Measurements from ENCODE around the gene NIPSNAP3A.
A peak's percentile ranks its signal among the peaks of the same experiment; 100 is the strongest.

The NIPSNAP3A gene

DNA sequence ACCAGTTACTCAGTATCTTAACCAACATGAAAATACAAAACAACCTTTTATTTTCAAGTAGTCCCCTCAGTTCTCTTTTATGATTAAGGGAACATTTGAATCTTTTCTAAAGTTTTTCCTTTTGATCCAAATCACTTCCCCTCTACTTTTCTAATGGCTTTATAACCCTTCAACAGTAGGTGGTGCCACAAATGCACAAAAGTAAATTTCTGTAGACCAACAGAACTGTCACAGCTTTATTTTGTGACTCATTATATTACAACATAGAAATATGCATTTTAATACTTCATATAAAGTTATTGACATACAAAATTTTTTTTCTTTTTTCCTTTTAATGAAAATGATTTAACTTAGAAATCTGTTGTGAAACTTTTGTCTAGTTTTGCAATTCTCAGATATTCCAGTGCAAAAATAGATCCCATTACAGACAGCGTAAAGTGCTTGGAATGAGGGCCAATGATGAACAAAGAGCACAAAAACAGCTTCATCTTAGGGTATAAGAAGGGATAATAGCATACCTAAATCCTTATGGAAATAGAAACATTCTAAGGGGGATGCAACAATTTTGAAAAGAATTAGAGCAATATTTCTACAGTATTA lies 33.4 kb downstream of the NIPSNAP3A start:
- Histone ChIP-seq H3K27ac (ENCODE audit: low read depth, low read length) (peak overlapping the region; percentile 81), H3K9me3 (ENCODE audit: control insufficient read depth in 5 of 5, low read length in 5 of 5) (no peaks in the 10 kb centered on the region), H3K9ac (ENCODE audit: low read length in 5 of 5) (peak overlapping the region; percentile 12 to 76 (median 52)), H3K4me3 (ENCODE audit: low read depth in 1 of 5, low read length in 5 of 5) (no peak overlapping the region), H3K36me3 (ENCODE audit: control insufficient read depth in 5 of 5, insufficient read depth in 5 of 5, low read length in 5 of 5) (peaks cover 29 to 46% (median 38%) of the 10 kb centered on the region in 5 donors), H3K27me3 (ENCODE audit: control insufficient read depth in 5 of 5, insufficient read depth in 4 of 5, low read length in 5 of 5) (no peaks in the 10 kb centered on the region), H3K4me1 (ENCODE audit: control insufficient read depth in 5 of 5, insufficient read depth in 5 of 5, low read length in 5 of 5) (peaks cover 5 to 79% (median 66%) of the 10 kb centered on the region in 5 donors)

DNA sequence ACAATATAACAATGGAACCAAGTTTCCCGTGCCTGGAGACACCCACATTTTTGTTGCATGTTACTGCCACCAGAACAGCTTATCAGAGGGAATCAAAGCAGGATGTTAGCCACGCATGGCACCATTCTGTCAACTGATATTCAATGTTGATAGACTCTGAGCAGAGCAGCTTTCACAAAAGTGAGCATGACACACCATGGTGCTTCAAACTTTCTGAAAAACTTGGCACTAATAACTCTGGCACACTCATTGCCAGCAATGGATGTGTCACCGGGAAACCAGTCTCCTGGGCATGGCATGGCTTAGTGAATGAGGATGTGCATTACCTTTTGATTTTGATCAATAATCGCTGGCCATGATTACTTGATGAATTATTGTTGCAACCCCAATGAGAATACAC lies 36.1 kb downstream of the NIPSNAP3A start:
- Histone ChIP-seq H3K9ac (ENCODE audit: low read length in 5 of 5) (peak overlapping the region in 1 of 5 donors; percentile 15), H3K36me3 (ENCODE audit: control insufficient read depth in 5 of 5, insufficient read depth in 5 of 5, low read length in 5 of 5) (peaks cover 51 to 69% (median 55%) of the 10 kb centered on the region in 5 donors)

GRCh38 chr9:104784098-104784497 lies 36.6 kb downstream of the NIPSNAP3A start:
- H3K4me3 ChIP-seq (ENCODE audit: low read depth in 1 of 5, low read length in 5 of 5): no peak overlapping the region
- peak overlapping the region; percentile 81 for H3K27ac ChIP-seq (ENCODE audit: low read depth, low read length)
- H3K27me3 ChIP-seq (ENCODE audit: control insufficient read depth in 5 of 5, insufficient read depth in 4 of 5, low read length in 5 of 5): no peaks in the 10 kb centered on the region
- H3K9me3 ChIP-seq (ENCODE audit: control insufficient read depth in 5 of 5, low read length in 5 of 5): no peaks in the 10 kb centered on the region
- H3K9ac ChIP-seq (ENCODE audit: low read length in 5 of 5): peak overlapping the region in 1 of 5 donors; percentile 15
- peaks cover 54 to 70% (median 58%) of the 10 kb centered on the region in 5 donors for H3K36me3 ChIP-seq (ENCODE audit: control insufficient read depth in 5 of 5, insufficient read depth in 5 of 5, low read length in 5 of 5)
- H3K4me1 ChIP-seq (ENCODE audit: control insufficient read depth in 5 of 5, insufficient read depth in 5 of 5, low read length in 5 of 5): peaks cover 0 to 75% (median 65%) of the 10 kb centered on the region in 5 donors

More for the DNA sequence above, 36.1 kb downstream of the NIPSNAP3A start:
- Histone ChIP-seq H3K4me3 (ENCODE audit: low read depth in 1 of 5, low read length in 5 of 5) (no peak overlapping the region), H3K27me3 (ENCODE audit: control insufficient read depth in 5 of 5, insufficient read depth in 4 of 5, low read length in 5 of 5) (no peaks in the 10 kb centered on the region), H3K4me1 (ENCODE audit: control insufficient read depth in 5 of 5, insufficient read depth in 5 of 5, low read length in 5 of 5) (peaks cover 0 to 70% (median 68%) of the 10 kb centered on the region in 5 donors), H3K9me3 (ENCODE audit: control insufficient read depth in 5 of 5, low read length in 5 of 5) (no peaks in the 10 kb centered on the region), H3K27ac (ENCODE audit: low read depth, low read length) (peak overlapping the region; percentile 81)

- peaks cover 68 to 90% (median 78%) of the 10 kb centered on the region in 5 donors for H3K36me3 ChIP-seq (ENCODE audit: control insufficient read depth in 5 of 5, insufficient read depth in 5 of 5, low read length in 5 of 5)
- H3K4me3 ChIP-seq (ENCODE audit: low read depth in 1 of 5, low read length in 5 of 5): no peak overlapping the region
- peak overlapping the region; percentile 81 for H3K27ac ChIP-seq (ENCODE audit: low read depth, low read length)
- H3K9ac ChIP-seq (ENCODE audit: low read length in 5 of 5): no peak overlapping the region
- H3K4me1 ChIP-seq (ENCODE audit: control insufficient read depth in 5 of 5, insufficient read depth in 5 of 5, low read length in 5 of 5): peaks cover 0 to 63% (median 48%) of the 10 kb centered on the region in 5 donors
- H3K27me3 ChIP-seq (ENCODE audit: control insufficient read depth in 5 of 5, insufficient read depth in 4 of 5, low read length in 5 of 5): no peaks in the 10 kb centered on the region
- H3K9me3 ChIP-seq (ENCODE audit: control insufficient read depth in 5 of 5, low read length in 5 of 5): no peaks in the 10 kb centered on the region
These were observed 38.8 kb downstream of the NIPSNAP3A start for GRCh38 chr9:104786293-104786692.

GRCh38 chr9:104787306-104788015 lies 40.0 kb downstream of the NIPSNAP3A start:
- H3K4me1 ChIP-seq (ENCODE audit: control insufficient read depth in 5 of 5, insufficient read depth in 5 of 5, low read length in 5 of 5): peaks cover 0 to 57% (median 44%) of the 10 kb centered on the region in 5 donors
- peaks cover 70 to 98% (median 90%) of the 10 kb centered on the region in 5 donors for H3K36me3 ChIP-seq (ENCODE audit: control insufficient read depth in 5 of 5, insufficient read depth in 5 of 5, low read length in 5 of 5)
- H3K27me3 ChIP-seq (ENCODE audit: control insufficient read depth in 5 of 5, insufficient read depth in 4 of 5, low read length in 5 of 5): no peaks in the 10 kb centered on the region
- peak overlapping the region; percentile 53 for H3K27ac ChIP-seq (ENCODE audit: low read depth, low read length)
- H3K9ac ChIP-seq (ENCODE audit: low read length in 5 of 5): peak overlapping the region in 1 of 5 donors; percentile 54
- no peaks in the 10 kb centered on the region for H3K9me3 ChIP-seq (ENCODE audit: control insufficient read depth in 5 of 5, low read length in 5 of 5)
- H3K4me3 ChIP-seq (ENCODE audit: low read depth in 1 of 5, low read length in 5 of 5): no peak overlapping the region

DNA sequence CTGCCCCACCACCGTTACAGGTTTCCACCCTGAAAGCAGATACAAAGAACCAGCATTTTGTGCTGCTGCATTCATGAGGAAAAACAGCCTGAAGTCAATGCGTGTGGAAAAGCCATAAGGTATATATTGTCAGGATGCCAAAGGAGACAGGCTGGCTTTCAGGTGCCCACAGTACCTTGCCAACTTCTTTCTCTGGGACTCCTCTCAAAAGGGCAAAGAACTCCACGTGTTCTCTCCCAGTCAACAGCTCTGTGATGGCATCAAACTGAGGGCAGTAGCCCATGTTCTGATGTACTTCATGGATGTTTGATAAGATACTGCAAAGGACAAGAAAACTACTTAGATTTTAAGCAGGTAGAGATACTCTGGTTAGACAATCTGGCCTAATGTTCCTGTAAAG lies 40.8 kb downstream of the NIPSNAP3A start:
- Histone ChIP-seq H3K4me1 (ENCODE audit: control insufficient read depth in 5 of 5, insufficient read depth in 5 of 5, low read length in 5 of 5) (peaks cover 0 to 49% (median 38%) of the 10 kb centered on the region in 5 donors), H3K36me3 (ENCODE audit: control insufficient read depth in 5 of 5, insufficient read depth in 5 of 5, low read length in 5 of 5) (peaks cover 66 to 100% (median 94%) of the 10 kb centered on the region in 5 donors)

DNA sequence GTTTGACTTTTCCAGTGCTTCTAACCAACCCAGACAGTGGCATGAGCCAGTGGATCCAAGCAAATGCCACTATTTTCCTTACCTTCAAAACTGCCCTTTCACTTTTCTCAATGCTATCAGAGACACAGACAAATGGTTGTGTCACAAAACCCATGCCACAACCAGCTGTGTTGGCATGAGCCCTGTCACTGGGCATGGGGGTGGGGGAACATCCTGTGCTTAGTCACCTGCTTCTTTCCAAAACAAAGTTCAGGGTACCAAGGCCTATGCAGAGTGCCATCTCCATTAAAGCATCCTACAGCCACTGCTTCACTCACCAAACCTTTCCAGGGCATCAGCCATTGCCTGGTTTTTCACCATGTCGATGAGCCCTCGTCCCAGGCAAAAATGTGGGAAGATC lies 46.6 kb downstream of the NIPSNAP3A start:
- Histone ChIP-seq H3K4me1 (ENCODE audit: control insufficient read depth in 5 of 5, insufficient read depth in 5 of 5, low read length in 5 of 5) (peaks cover 1 to 25% (median 17%) of the 10 kb centered on the region in 5 donors), H3K9me3 (ENCODE audit: control insufficient read depth in 5 of 5, low read length in 5 of 5) (no peaks in the 10 kb centered on the region), H3K36me3 (ENCODE audit: control insufficient read depth in 5 of 5, insufficient read depth in 5 of 5, low read length in 5 of 5) (peaks cover 80 to 99% (median 96%) of the 10 kb centered on the region in 5 donors), H3K27me3 (ENCODE audit: control insufficient read depth in 5 of 5, insufficient read depth in 4 of 5, low read length in 5 of 5) (no peaks in the 10 kb centered on the region), H3K4me3 (ENCODE audit: low read depth in 1 of 5, low read length in 5 of 5) (no peak overlapping the region), H3K9ac (ENCODE audit: low read length in 5 of 5) (no peak overlapping the region), H3K27ac (ENCODE audit: low read depth, low read length) (peak overlapping the region; percentile 4)

More for the DNA sequence above, 40.8 kb downstream of the NIPSNAP3A start:
- Histone ChIP-seq H3K4me3 (ENCODE audit: low read depth in 1 of 5, low read length in 5 of 5) (no peak overlapping the region), H3K9me3 (ENCODE audit: control insufficient read depth in 5 of 5, low read length in 5 of 5) (no peaks in the 10 kb centered on the region), H3K27ac (ENCODE audit: low read depth, low read length) (peak overlapping the region; percentile 53), H3K9ac (ENCODE audit: low read length in 5 of 5) (peak overlapping the region in 1 of 5 donors; percentile 54), H3K27me3 (ENCODE audit: control insufficient read depth in 5 of 5, insufficient read depth in 4 of 5, low read length in 5 of 5) (no peaks in the 10 kb centered on the region)

DNA sequence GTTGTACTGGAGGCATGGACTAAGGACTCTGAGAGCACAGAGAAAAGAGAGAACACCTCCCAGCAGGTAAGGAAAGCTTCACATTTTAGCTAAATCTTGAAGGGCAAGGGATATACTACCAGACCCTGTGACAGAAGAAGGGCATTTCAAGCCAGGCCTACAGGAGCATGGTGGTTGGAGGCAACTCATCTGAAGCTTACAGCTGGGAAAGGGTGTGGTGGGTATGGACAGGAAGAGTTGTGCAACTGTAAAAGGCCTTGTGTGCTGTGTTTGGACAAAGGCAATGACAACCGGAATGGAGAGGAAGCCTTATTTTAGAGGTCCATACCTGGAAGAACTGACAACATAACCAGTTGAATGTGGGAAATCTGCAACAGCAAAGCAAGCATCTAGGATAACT lies 47.6 kb downstream of the NIPSNAP3A start:
- H3K9ac ChIP-seq (ENCODE audit: low read length in 5 of 5): no peak overlapping the region
- peaks cover 82 to 99% (median 97%) of the 10 kb centered on the region in 5 donors for H3K36me3 ChIP-seq (ENCODE audit: control insufficient read depth in 5 of 5, insufficient read depth in 5 of 5, low read length in 5 of 5)
- no peaks in the 10 kb centered on the region for H3K27me3 ChIP-seq (ENCODE audit: control insufficient read depth in 5 of 5, insufficient read depth in 4 of 5, low read length in 5 of 5)
- peak overlapping the region; percentile 70 for H3K27ac ChIP-seq (ENCODE audit: low read depth, low read length)
- H3K9me3 ChIP-seq (ENCODE audit: control insufficient read depth in 5 of 5, low read length in 5 of 5): no peaks in the 10 kb centered on the region
- H3K4me1 ChIP-seq (ENCODE audit: control insufficient read depth in 5 of 5, insufficient read depth in 5 of 5, low read length in 5 of 5): peaks cover 0 to 23% (median 17%) of the 10 kb centered on the region in 5 donors
- no peak overlapping the region for H3K4me3 ChIP-seq (ENCODE audit: low read depth in 1 of 5, low read length in 5 of 5)

GRCh38 chr9:104795857-104796256 lies 48.4 kb downstream of the NIPSNAP3A start:
- peaks cover 80 to 99% (median 97%) of the 10 kb centered on the region in 5 donors for H3K36me3 ChIP-seq (ENCODE audit: control insufficient read depth in 5 of 5, insufficient read depth in 5 of 5, low read length in 5 of 5)

More at GRCh38 chr9:104795857-104796256, 48.4 kb downstream of the NIPSNAP3A start:
- no peaks in the 10 kb centered on the region for H3K9me3 ChIP-seq (ENCODE audit: control insufficient read depth in 5 of 5, low read length in 5 of 5)
- H3K4me3 ChIP-seq (ENCODE audit: low read depth in 1 of 5, low read length in 5 of 5): no peak overlapping the region
- H3K9ac ChIP-seq (ENCODE audit: low read length in 5 of 5): no peak overlapping the region
- peak overlapping the region; percentile 70 for H3K27ac ChIP-seq (ENCODE audit: low read depth, low read length)
- H3K4me1 ChIP-seq (ENCODE audit: control insufficient read depth in 5 of 5, insufficient read depth in 5 of 5, low read length in 5 of 5): peaks cover 0 to 23% (median 17%) of the 10 kb centered on the region in 5 donors
- no peaks in the 10 kb centered on the region for H3K27me3 ChIP-seq (ENCODE audit: control insufficient read depth in 5 of 5, insufficient read depth in 4 of 5, low read length in 5 of 5)

All from subcutaneous abdominal adipose tissue (tissue), 5 donors.